Transverse colon (tissue), 4 donors: ENCODE data around the gene CDK17. TPM values are rescaled to one million over a fixed set of nuclear protein-coding genes. Genes with fewer than 3 reads are reported as not detected.

Experiments
- DNase-seq: peaks from one replicate; pipeline ENCODE4 v3.0.0-alpha.2; 2019
- H3K27ac ChIP-seq, 4 donors: fragments of 200-600 bp; sonication (generic); 2 replicates each; pipeline ENCODE4 v1.5.1; 2016 to 2018; ENCODE audit warnings: inconsistent platforms in 4 of 4
- H3K27me3 ChIP-seq: fragments of 200-600 bp; sonication (generic); 2 replicates; pipeline ENCODE4 v1.5.1; 2017; ENCODE audit warnings: inconsistent platforms
- H3K36me3 ChIP-seq, 4 donors: fragments of 200-600 bp; sonication (generic); 2 replicates each; pipeline ENCODE4 v1.5.1; 2017 to 2019; ENCODE audit warnings: inconsistent platforms in 4 of 4
- H3K4me1 ChIP-seq, 4 donors: fragments of 200-600 bp; sonication (generic); 2 replicates each; pipeline ENCODE4 v1.5.1; 2017 to 2020; ENCODE audit warnings: inconsistent platforms in 4 of 4
- H3K4me3 ChIP-seq, 4 donors: fragments of 200-600 bp; sonication (generic); 1 replicate in 1 of 4; 2 replicates in 3 of 4; pipeline versions ENCODE4 v1.5.1 to v1.6.1; 2017 to 2019; ENCODE audit warnings: inconsistent platforms in 4 of 4
- H3K9me3 ChIP-seq, 2 donors: fragments of 200-600 bp; sonication (generic); 2 replicates each; pipeline ENCODE4 v1.5.1; 2017 to 2019; ENCODE audit warnings: inconsistent platforms in 2 of 2
- EP300 ChIP-seq: sonication (generic); formaldehyde crosslinking; IDR thresholded peaks from one replicate; pipeline ENCODE4 v1.6.1; 2017; ENCODE audit warnings: antibody characterized with exemption, low read depth
- POLR2A ChIP-seq: fragments of 450-650 bp; IDR thresholded peaks from one replicate; pipeline ENCODE4 v1.6.1; 2016; ENCODE audit warnings: antibody characterized with exemption, mild to moderate bottlenecking, moderate library complexity
- POLR2AphosphoS5 ChIP-seq, 3 donors: sonication (generic); formaldehyde crosslinking; IDR thresholded peaks; one replicate each; pipeline ENCODE4 v1.6.1; 2016; ENCODE audit warnings: antibody characterized with exemption in 3 of 3
- WGBS, 2 donors: methylation state at CpG; one replicate each; pipeline ENCODE4 v1.1.5; 2018; ENCODE audit warnings: low coverage in 1 of 2; 5-methylcytosine and 5-hydroxymethylcytosine counted together
- in situ Hi-C, 4 donors: fragments of 200-750 bp; cut with MboI; loops; one replicate each; pipeline versions ENCODE4 v1.15.0 to v1.15.1; 2017; ENCODE audit warnings: low sequenced_read_pairs in 3 of 4, low pct_ligation_motif_present in 1 of 4, low pct_unique_long_range_greater_than_20kb in 1 of 4
- intact Hi-C: fragments of 100-400 bp; cut with DNase I; formaldehyde crosslinking; loops from one replicate; pipeline ENCODE4 v1.15.1; 2023; ENCODE audit warnings: low total_unique reads
- total RNA-seq, 4 donors: library from RNA; depleted of rRNA; stranded (reverse); fragments of >200 nt; gene quantifications; one replicate each; pipeline ENCODE4 v1.1.0, GENCODE V29; 2016
- TF ChIP-seq, protein P1 (sequence below), 5 experiments: fragments of 200-600 bp in 3 of 5; fragments of 450-650 bp in 2 of 5; sonication (generic) in 3 of 5; IDR thresholded peaks; 1 replicate in 2 of 5; 2 replicates in 3 of 5; pipeline ENCODE4 v1.5.1; 2016 to 2017; ENCODE audit warnings: antibody characterized with exemption in 5 of 5, inconsistent platforms in 3 of 5, mild to moderate bottlenecking in 2 of 5, moderate library complexity in 1 of 5

Gene CDK17
- 10 to 100 TPM; 32.5 to 81.4 (median 51.8) TPM for total RNA-seq

DNA sequence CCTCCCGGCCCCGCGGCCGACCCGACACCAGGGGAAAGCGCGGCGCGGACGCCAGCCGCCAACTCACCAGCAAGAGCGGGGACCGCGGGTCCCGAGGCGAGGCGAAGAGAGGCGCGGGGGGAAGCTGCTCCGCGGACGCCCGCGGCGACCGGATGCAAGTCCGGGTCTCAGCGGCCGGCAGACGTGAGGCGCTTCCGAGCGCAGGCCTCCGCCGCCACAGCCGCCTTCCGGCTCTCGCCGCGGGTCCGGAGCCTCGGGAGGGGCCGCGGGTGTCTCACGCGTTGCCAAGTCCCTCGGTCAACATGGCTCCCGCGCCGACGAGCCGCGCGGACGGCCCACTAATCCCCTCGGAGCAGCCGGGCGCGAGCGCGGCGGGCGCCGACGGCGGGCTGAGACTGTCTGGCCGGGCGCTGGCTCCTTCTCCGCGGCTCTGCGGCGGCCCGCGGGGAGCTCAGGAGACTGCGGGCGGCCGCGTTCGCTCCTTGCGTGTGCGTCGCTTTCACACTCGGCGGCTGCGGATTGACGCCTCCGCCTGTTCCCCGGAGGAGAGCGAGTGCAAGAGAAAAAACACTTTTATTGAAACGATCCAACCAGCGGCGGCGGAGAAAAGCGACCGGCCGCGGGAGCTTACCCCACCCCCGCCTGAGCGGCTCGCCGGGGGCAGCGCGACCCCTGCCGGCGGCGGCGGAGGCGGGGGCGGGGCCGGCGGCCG is at the start of gene CDK17:
TSS of gene CDK17 (minus strand) at position 521 of the 712 bp plus-strand sequence. CDS start 65,603 bp downstream, outside the sequence.
- Histone ChIP-seq H3K9me3 (no peaks in the 10 kb centered on the region), H3K4me3 (peak within 1 kb of the TSS; percentile 88 to 99 (median 96)), H3K36me3 (no peaks in the 10 kb centered on the region), H3K27ac (peak within 1 kb of the TSS; percentile 100), H3K4me1 (peaks cover 3 to 43% (median 21%) of the 10 kb centered on the region in 4 donors), H3K27me3 (no peaks in the 10 kb centered on the region)
- in situ Hi-C loops, result loop anchor here (10.0 to 25.0 kb wide), 6 partner anchors 95 to 338 kb away; no protein-coding TSS in a partner anchor
- intact Hi-C loops, result loop anchor here (5.0 to 10.0 kb wide), 2 partner anchors 115 to 163 kb away; no protein-coding TSS in a partner anchor
- peak; percentile 82 for TF ChIP-seq POLR2A
- no peak for TF ChIP-seq EP300
- TF ChIP-seq, protein P1, sequence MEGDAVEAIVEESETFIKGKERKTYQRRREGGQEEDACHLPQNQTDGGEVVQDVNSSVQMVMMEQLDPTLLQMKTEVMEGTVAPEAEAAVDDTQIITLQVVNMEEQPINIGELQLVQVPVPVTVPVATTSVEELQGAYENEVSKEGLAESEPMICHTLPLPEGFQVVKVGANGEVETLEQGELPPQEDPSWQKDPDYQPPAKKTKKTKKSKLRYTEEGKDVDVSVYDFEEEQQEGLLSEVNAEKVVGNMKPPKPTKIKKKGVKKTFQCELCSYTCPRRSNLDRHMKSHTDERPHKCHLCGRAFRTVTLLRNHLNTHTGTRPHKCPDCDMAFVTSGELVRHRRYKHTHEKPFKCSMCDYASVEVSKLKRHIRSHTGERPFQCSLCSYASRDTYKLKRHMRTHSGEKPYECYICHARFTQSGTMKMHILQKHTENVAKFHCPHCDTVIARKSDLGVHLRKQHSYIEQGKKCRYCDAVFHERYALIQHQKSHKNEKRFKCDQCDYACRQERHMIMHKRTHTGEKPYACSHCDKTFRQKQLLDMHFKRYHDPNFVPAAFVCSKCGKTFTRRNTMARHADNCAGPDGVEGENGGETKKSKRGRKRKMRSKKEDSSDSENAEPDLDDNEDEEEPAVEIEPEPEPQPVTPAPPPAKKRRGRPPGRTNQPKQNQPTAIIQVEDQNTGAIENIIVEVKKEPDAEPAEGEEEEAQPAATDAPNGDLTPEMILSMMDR (IDR thresholded peaks at IDR 0.05), result peak in 3 of 5 experiments; percentile 28 to 47 (median 42)
- peak; percentile 72 to 89 (median 78) for TF ChIP-seq POLR2AphosphoS5 (IDR thresholded peaks at IDR 0.05)
- DNase-seq, result peak; percentile 89
- WGBS, 2 donors, result 0% methylated on average over 76 of the region's 112 CpGs; no CpG with 5 or more reads in 1 of the 2 donors

DNA sequence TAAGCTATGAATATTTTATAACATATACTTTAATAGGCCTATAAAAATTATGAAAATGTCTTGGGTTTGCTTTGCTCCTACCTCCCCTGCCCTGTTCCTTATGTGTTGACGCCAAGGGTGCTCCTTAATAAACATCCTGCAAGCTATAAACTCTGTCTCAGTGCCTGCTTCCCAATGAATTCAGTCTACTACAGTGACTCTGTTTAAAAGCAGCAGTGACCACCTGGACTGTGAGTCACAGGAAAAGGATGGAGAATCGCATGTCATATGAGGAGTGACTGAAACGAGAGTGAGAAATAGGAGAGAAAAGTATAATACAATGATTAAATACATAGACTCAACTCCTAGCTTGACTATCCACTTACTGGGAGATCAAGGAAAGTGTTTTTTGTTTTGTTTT is 48.1 kb upstream of the CDK17 start:
- TF ChIP-seq POLR2A, result no peak
- TF ChIP-seq, protein P1 (IDR thresholded peaks at IDR 0.05), result no peak
- no peak for TF ChIP-seq EP300
- no peak for TF ChIP-seq POLR2AphosphoS5 (IDR thresholded peaks at IDR 0.05)
- no peaks in the 10 kb centered on the region for H3K9me3 ChIP-seq
- peaks cover 0 to 2% (median 0%) of the 10 kb centered on the region in 4 donors for H3K4me1 ChIP-seq
- intact Hi-C loops (no loop called here), in situ Hi-C loops (no loop called here)
- H3K36me3 ChIP-seq, result no peaks in the 10 kb centered on the region
- no peak overlapping the region for H3K4me3 ChIP-seq
- WGBS, 2 donors, result 64 to 68% methylated on average over 3 of the region's 3 CpGs
- no peak for DNase-seq
- H3K27me3 ChIP-seq, result no peaks in the 10 kb centered on the region
- no peak overlapping the region for H3K27ac ChIP-seq

DNA sequence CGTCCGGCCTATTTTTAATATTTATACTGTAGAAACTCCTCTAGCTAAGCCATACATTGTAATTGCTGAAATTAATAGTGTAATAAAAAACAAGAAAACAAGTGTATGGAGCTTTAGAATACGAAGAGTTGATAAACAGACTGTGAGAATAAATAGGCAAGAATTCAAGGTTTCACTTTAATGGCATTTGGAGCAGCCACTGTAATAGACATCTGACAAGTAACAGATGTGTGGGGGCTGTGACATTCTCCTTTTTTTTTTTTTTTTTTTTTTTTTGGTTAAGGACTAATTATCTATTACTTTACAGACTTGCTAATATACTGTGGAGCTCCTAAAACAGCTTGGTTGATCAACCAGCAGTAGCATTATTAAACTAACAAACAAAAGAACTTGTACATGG is 47.0 kb upstream of the CDK17 start:
- 90 to 91% methylated on average over 3 of the region's 3 CpGs for WGBS, 2 donors
- H3K27ac ChIP-seq, result peak overlapping the region in 1 of 4 donors; percentile 50

More for the DNA sequence above, 47.0 kb upstream of the CDK17 start:
- intact Hi-C loops, result no loop called here
- Histone ChIP-seq H3K4me3 (no peak overlapping the region), H3K9me3 (no peaks in the 10 kb centered on the region), H3K27me3 (no peaks in the 10 kb centered on the region), H3K36me3 (no peaks in the 10 kb centered on the region), H3K4me1 (peaks cover 0 to 2% (median 0%) of the 10 kb centered on the region in 4 donors)
- DNase-seq, result no peak
- in situ Hi-C loops, result no loop called here
- TF ChIP-seq POLR2AphosphoS5 (IDR thresholded peaks at IDR 0.05), result no peak
- no peak for TF ChIP-seq EP300
- TF ChIP-seq POLR2A, result no peak
- TF ChIP-seq, protein P1 (IDR thresholded peaks at IDR 0.05), result no peak
